Stimulated activated naive CD8-positive, alpha-beta T cell treated with anti-CD3 and anti-CD28 coated beads, Interleukin-15, amount 100 ng/mL, for 72 hours (primary cell): ENCODE data around the gene FAM72C.
"Not testable (repeated sequence)": the region's sequence is repeated elsewhere in the genome, so short reads cannot be mapped to it uniquely, and the experiment has no call there.

Experiments used
- ATAC-seq: fragments of 150-1000 bp; cut with Tn5 transposase; 2 replicates; pipeline ENCODE4 v1.10.0; 2021; ENCODE audit warnings: mild to moderate bottlenecking, moderate library complexity
- DNase-seq, 2 donors: peaks; one replicate each; pipeline ENCODE4 v3.0.0; 2021 to 2022
- H3K27ac Mint-ChIP-seq, 2 donors: one replicate each; pipeline ENCODE4 v1.8.0; 2022; ENCODE audit warnings: mild to moderate bottlenecking in 2 of 2, mixed read lengths in 2 of 2, moderate library complexity in 2 of 2
- H3K27me3 Mint-ChIP-seq: one replicate; pipeline ENCODE4 v1.8.0; 2022; ENCODE audit warnings: mixed read lengths
- H3K4me1 Mint-ChIP-seq: one replicate; pipeline ENCODE4 v1.8.0; 2022; ENCODE audit warnings: mild to moderate bottlenecking, mixed read lengths
- H3K4me3 Mint-ChIP-seq, 2 donors: one replicate each; pipeline ENCODE4 v1.8.0; 2022; ENCODE audit warnings: mild to moderate bottlenecking in 2 of 2, mixed read lengths in 2 of 2, moderate library complexity in 1 of 2
- H3K9me3 Mint-ChIP-seq, 2 donors: one replicate each; pipeline ENCODE4 v1.8.0; 2022; ENCODE audit warnings: mixed read lengths in 2 of 2

FAM72C gene

GRCh38 chr1:143971924-143972700 lies at the start of gene FAM72C:
Gene FAM72C (minus strand): TSS chr1:143971986. CDS start chr1:143971141, 845 bp downstream.
- ATAC-seq: peak; percentile 90
- H3K27me3 Mint-ChIP-seq, H3K9me3 Mint-ChIP-seq: not testable (repeated sequence)

GRCh38 chr1:144020001-144020738 lies 48.4 kb upstream of the FAM72C start:
- H3K4me3 Mint-ChIP-seq, H3K9me3 Mint-ChIP-seq, H3K27ac Mint-ChIP-seq, H3K4me1 Mint-ChIP-seq, H3K27me3 Mint-ChIP-seq, DNase-seq: not testable (repeated sequence)
- ATAC-seq: peak; percentile 70

More at GRCh38 chr1:143971924-143972700, at the start of gene FAM72C:
- not testable (repeated sequence) for H3K4me3 Mint-ChIP-seq, DNase-seq, H3K27ac Mint-ChIP-seq, H3K4me1 Mint-ChIP-seq

GRCh38 chr1:144019101-144019500 lies 47.3 kb upstream of the FAM72C start:
- H3K27me3 Mint-ChIP-seq, H3K27ac Mint-ChIP-seq, H3K4me1 Mint-ChIP-seq, ATAC-seq, DNase-seq, H3K9me3 Mint-ChIP-seq, H3K4me3 Mint-ChIP-seq: not testable (repeated sequence)

- DNase-seq, ATAC-seq, H3K4me3 Mint-ChIP-seq, H3K9me3 Mint-ChIP-seq, H3K4me1 Mint-ChIP-seq, H3K27me3 Mint-ChIP-seq, H3K27ac Mint-ChIP-seq: not testable (repeated sequence)
Measured at GRCh38 chr1:144015180-144015966, 43.6 kb upstream of the FAM72C start.

- H3K4me1 Mint-ChIP-seq, H3K9me3 Mint-ChIP-seq, DNase-seq, H3K4me3 Mint-ChIP-seq, H3K27ac Mint-ChIP-seq, H3K27me3 Mint-ChIP-seq, ATAC-seq: not testable (repeated sequence)
Measured at GRCh38 chr1:144014528-144014927, 42.7 kb upstream of the FAM72C start.

GRCh38 chr1:144014121-144014520 lies 42.3 kb upstream of the FAM72C start:
- DNase-seq, H3K4me1 Mint-ChIP-seq, H3K27ac Mint-ChIP-seq, H3K27me3 Mint-ChIP-seq, H3K9me3 Mint-ChIP-seq, H3K4me3 Mint-ChIP-seq, ATAC-seq: not testable (repeated sequence)

GRCh38 chr1:144012168-144012733 lies 40.5 kb upstream of the FAM72C start:
- not testable (repeated sequence) for DNase-seq, H3K9me3 Mint-ChIP-seq, H3K4me3 Mint-ChIP-seq, H3K4me1 Mint-ChIP-seq, H3K27ac Mint-ChIP-seq, H3K27me3 Mint-ChIP-seq
- ATAC-seq: peak; percentile 95

- H3K4me1 Mint-ChIP-seq, DNase-seq, H3K9me3 Mint-ChIP-seq, H3K4me3 Mint-ChIP-seq, H3K27me3 Mint-ChIP-seq, H3K27ac Mint-ChIP-seq: not testable (repeated sequence)
- peak; percentile 61 for ATAC-seq
Measured at GRCh38 chr1:144009410-144009809, 37.6 kb upstream of the FAM72C start.

- not testable (repeated sequence) for ATAC-seq, H3K4me3 Mint-ChIP-seq, H3K4me1 Mint-ChIP-seq, H3K9me3 Mint-ChIP-seq, H3K27me3 Mint-ChIP-seq, DNase-seq, H3K27ac Mint-ChIP-seq
Measured at GRCh38 chr1:144004259-144004658, 32.5 kb upstream of the FAM72C start.

- not testable (repeated sequence) for DNase-seq, H3K27me3 Mint-ChIP-seq, H3K9me3 Mint-ChIP-seq, H3K4me3 Mint-ChIP-seq, H3K4me1 Mint-ChIP-seq, H3K27ac Mint-ChIP-seq, ATAC-seq
Measured at GRCh38 chr1:144003306-144004029, 31.7 kb upstream of the FAM72C start.

- not testable (repeated sequence) for H3K4me1 Mint-ChIP-seq, H3K4me3 Mint-ChIP-seq, H3K27me3 Mint-ChIP-seq, H3K27ac Mint-ChIP-seq, DNase-seq, H3K9me3 Mint-ChIP-seq, ATAC-seq
Measured at GRCh38 chr1:144002141-144002881, 30.5 kb upstream of the FAM72C start.

GRCh38 chr1:144001077-144001476 lies 29.3 kb upstream of the FAM72C start:
- not testable (repeated sequence) for ATAC-seq, H3K27ac Mint-ChIP-seq, DNase-seq, H3K4me1 Mint-ChIP-seq, H3K4me3 Mint-ChIP-seq, H3K27me3 Mint-ChIP-seq, H3K9me3 Mint-ChIP-seq

GRCh38 chr1:143996020-143996419 lies 24.2 kb upstream of the FAM72C start:
- not testable (repeated sequence) for H3K4me1 Mint-ChIP-seq, H3K9me3 Mint-ChIP-seq, ATAC-seq, H3K27me3 Mint-ChIP-seq, H3K27ac Mint-ChIP-seq, H3K4me3 Mint-ChIP-seq, DNase-seq

- H3K4me1 Mint-ChIP-seq, H3K4me3 Mint-ChIP-seq, DNase-seq, H3K9me3 Mint-ChIP-seq, H3K27ac Mint-ChIP-seq, ATAC-seq, H3K27me3 Mint-ChIP-seq: not testable (repeated sequence)
Measured at GRCh38 chr1:143993301-143993907, 21.6 kb upstream of the FAM72C start.
